PFSK-1 (cell line): Measurements from ENCODE around the gene PSORS1C1.

ENCODE experiments used
- POLR2AphosphoS5 ChIP-seq: IDR thresholded peaks from 2 replicates; pipeline ENCODE4 v1.6.1; 2012; ENCODE audit warnings: low read depth, mild to moderate bottlenecking, control low read depth, low read length, moderate library complexity
- REST ChIP-seq, 2 experiments: IDR thresholded peaks; 2 replicates each; pipeline versions ENCODE4 v1.6.1 to v1.8.0; 2011 to 2012; ENCODE audit warnings: low read depth in 2 of 2, low read length in 2 of 2, control low read depth in 1 of 2, inconsistent platforms in 1 of 2, mild to moderate bottlenecking in 1 of 2, moderate library complexity in 1 of 2; ENCODE audit not compliant: insufficient read depth in 1 of 2
- SIN3A ChIP-seq: IDR thresholded peaks from 2 replicates; pipeline ENCODE4 v1.6.1; 2012; ENCODE audit warnings: mild to moderate bottlenecking, low read length, moderate library complexity, borderline replicate concordance; ENCODE audit not compliant: insufficient read depth
- TAF1 ChIP-seq: IDR thresholded peaks from 2 replicates; pipeline ENCODE4 v1.6.1; 2012; ENCODE audit warnings: low read length, control low read depth, borderline replicate concordance; ENCODE audit not compliant: insufficient read depth

GRCh38 chr6:31128093-31128676, 13.6 kb downstream of the PSORS1C1 start:
- TF ChIP-seq TAF1 (no peak), REST (IDR thresholded peaks at IDR 0.05; ENCODE audit: insufficient read depth in 1 of 2, low read depth in 2 of 2, low read length in 2 of 2) (no peak), SIN3A (no peak), POLR2AphosphoS5 (no peak)
